ENCODE results near the gene CXCR1. TPM values are rescaled to one million over a fixed set of nuclear protein-coding genes. Genes with fewer than 3 reads are reported as not detected.

The CXCR1 gene
- polyA plus RNA-seq, 1 donor (not counting 4 experiments of a cell fraction or from before 2014, with no cell fraction given), result 14.5 TPM

- TF ChIP-seq EZH2 (IDR thresholded peaks at IDR 0.05; ENCODE audit: low read length), result no peak
- TF ChIP-seq, protein P1, sequence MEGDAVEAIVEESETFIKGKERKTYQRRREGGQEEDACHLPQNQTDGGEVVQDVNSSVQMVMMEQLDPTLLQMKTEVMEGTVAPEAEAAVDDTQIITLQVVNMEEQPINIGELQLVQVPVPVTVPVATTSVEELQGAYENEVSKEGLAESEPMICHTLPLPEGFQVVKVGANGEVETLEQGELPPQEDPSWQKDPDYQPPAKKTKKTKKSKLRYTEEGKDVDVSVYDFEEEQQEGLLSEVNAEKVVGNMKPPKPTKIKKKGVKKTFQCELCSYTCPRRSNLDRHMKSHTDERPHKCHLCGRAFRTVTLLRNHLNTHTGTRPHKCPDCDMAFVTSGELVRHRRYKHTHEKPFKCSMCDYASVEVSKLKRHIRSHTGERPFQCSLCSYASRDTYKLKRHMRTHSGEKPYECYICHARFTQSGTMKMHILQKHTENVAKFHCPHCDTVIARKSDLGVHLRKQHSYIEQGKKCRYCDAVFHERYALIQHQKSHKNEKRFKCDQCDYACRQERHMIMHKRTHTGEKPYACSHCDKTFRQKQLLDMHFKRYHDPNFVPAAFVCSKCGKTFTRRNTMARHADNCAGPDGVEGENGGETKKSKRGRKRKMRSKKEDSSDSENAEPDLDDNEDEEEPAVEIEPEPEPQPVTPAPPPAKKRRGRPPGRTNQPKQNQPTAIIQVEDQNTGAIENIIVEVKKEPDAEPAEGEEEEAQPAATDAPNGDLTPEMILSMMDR (optimal IDR thresholded peaks at IDR 0.05 in 1 of 3, IDR thresholded peaks at IDR 0.05 in 1 of 3, conservative IDR thresholded peaks at IDR 0.05 in 1 of 3; ENCODE audit: extremely low read depth in 1 of 3, insufficient read depth in 2 of 3, low read length in 3 of 3), result no peak
- H3K27ac ChIP-seq (ENCODE audit: control insufficient read depth, insufficient read depth, low read length), result no peak overlapping the region
- no peak overlapping the region for H3K9ac ChIP-seq (ENCODE audit: control insufficient read depth, extremely low read depth, insufficient read depth, low read length)
- no peaks in the 10 kb centered on the region for H4K20me1 ChIP-seq (ENCODE audit: control insufficient read depth, extremely low read depth, insufficient read depth, low read length)
- no peak overlapping the region for H3K4me3 ChIP-seq (ENCODE audit: control insufficient read depth in 2 of 3, extremely low read depth in 1 of 3, insufficient read depth in 2 of 3, low read depth in 1 of 3, low read length in 3 of 3)
- no peaks in the 10 kb centered on the region for H3K36me3 ChIP-seq (ENCODE audit: control insufficient read depth in 2 of 2, extremely low read depth in 1 of 2, insufficient read depth in 2 of 2, low read length in 2 of 2)
- dilution Hi-C loops (cut with MboI; ENCODE audit: extremely low pct_ligation_motif_present, low sequenced_read_pairs), result no loop called here
- peaks cover 2% of the 10 kb centered on the region for H3K27me3 ChIP-seq (ENCODE audit: control insufficient read depth, extremely low read depth, insufficient read depth, low read length)
- H3K9me1 ChIP-seq (ENCODE audit: control insufficient read depth, extremely low read depth, insufficient read depth, low read length), result no peaks in the 10 kb centered on the region
- no peak for FAIRE-seq
- no peak for DNase-seq (ENCODE audit: low read depth, low spot score)
- no peaks in the 10 kb centered on the region for H3K9me3 ChIP-seq (ENCODE audit: control insufficient read depth, low read depth, low read length)
- no peak overlapping the region for H3K4me2 ChIP-seq (ENCODE audit: control insufficient read depth, extremely low read depth, insufficient read depth, low read depth, low read length)
- no peak overlapping the region for H2AFZ ChIP-seq (ENCODE audit: control insufficient read depth, low read length)
- no peaks in the 10 kb centered on the region for H3K79me2 ChIP-seq (ENCODE audit: control insufficient read depth, insufficient read depth, low read length)
- H3K4me1 ChIP-seq (ENCODE audit: control insufficient read depth, extremely low read depth, insufficient read depth, low read length), result no peaks in the 10 kb centered on the region
Observed at GRCh38 chr2:218137514-218137913, 29.2 kb downstream of the CXCR1 start.

GRCh38 chr2:218130822-218131221 is 35.9 kb downstream of the CXCR1 start:
- DNase-seq (ENCODE audit: low read depth, low spot score), result no peak
- no peaks in the 10 kb centered on the region for H3K9me1 ChIP-seq (ENCODE audit: control insufficient read depth, extremely low read depth, insufficient read depth, low read length)
- H4K20me1 ChIP-seq (ENCODE audit: control insufficient read depth, extremely low read depth, insufficient read depth, low read length), result no peaks in the 10 kb centered on the region
- no peaks in the 10 kb centered on the region for H3K27me3 ChIP-seq (ENCODE audit: control insufficient read depth, extremely low read depth, insufficient read depth, low read length)
- peaks cover 22% of the 10 kb centered on the region for H3K4me1 ChIP-seq (ENCODE audit: control insufficient read depth, extremely low read depth, insufficient read depth, low read length)
- no peaks in the 10 kb centered on the region for H3K79me2 ChIP-seq (ENCODE audit: control insufficient read depth, insufficient read depth, low read length)
- no peak overlapping the region for H3K4me3 ChIP-seq (ENCODE audit: control insufficient read depth in 2 of 3, extremely low read depth in 1 of 3, insufficient read depth in 2 of 3, low read depth in 1 of 3, low read length in 3 of 3)
- no peak for FAIRE-seq
- H2AFZ ChIP-seq (ENCODE audit: control insufficient read depth, low read length), result no peak overlapping the region
- H3K36me3 ChIP-seq (ENCODE audit: control insufficient read depth in 2 of 2, extremely low read depth in 1 of 2, insufficient read depth in 2 of 2, low read length in 2 of 2), result no peaks in the 10 kb centered on the region
- dilution Hi-C loops (cut with MboI; ENCODE audit: extremely low pct_ligation_motif_present, low sequenced_read_pairs), result no loop called here
- H3K4me2 ChIP-seq (ENCODE audit: control insufficient read depth, extremely low read depth, insufficient read depth, low read depth, low read length), result no peak overlapping the region
- no peaks in the 10 kb centered on the region for H3K9me3 ChIP-seq (ENCODE audit: control insufficient read depth, low read depth, low read length)
- no peak overlapping the region for H3K9ac ChIP-seq (ENCODE audit: control insufficient read depth, extremely low read depth, insufficient read depth, low read length)
- no peak overlapping the region for H3K27ac ChIP-seq (ENCODE audit: control insufficient read depth, insufficient read depth, low read length)
- no peak for TF ChIP-seq EZH2 (IDR thresholded peaks at IDR 0.05; ENCODE audit: low read length)
- TF ChIP-seq, protein P1 (optimal IDR thresholded peaks at IDR 0.05 in 1 of 3, IDR thresholded peaks at IDR 0.05 in 1 of 3, conservative IDR thresholded peaks at IDR 0.05 in 1 of 3; ENCODE audit: extremely low read depth in 1 of 3, insufficient read depth in 2 of 3, low read length in 3 of 3), result no peak

Data from keratinocyte (primary cell).